GM18508 (cell line): ENCODE measurements around the gene ZNF346.
"Not testable (repeated sequence)": the region's sequence is repeated elsewhere in the genome, so short reads cannot be mapped to it uniquely, and the experiment has no call there.

Experiments used
- ATAC-seq: cut with Tn5 transposase; IDR thresholded peaks from one replicate; pipeline ENCODE4 v1.9.1; 2021; ENCODE audit warnings: moderate number of reproducible peaks; ENCODE audit not compliant: insufficient read depth, unreplicated experiment

The ZNF346 gene, protein sequence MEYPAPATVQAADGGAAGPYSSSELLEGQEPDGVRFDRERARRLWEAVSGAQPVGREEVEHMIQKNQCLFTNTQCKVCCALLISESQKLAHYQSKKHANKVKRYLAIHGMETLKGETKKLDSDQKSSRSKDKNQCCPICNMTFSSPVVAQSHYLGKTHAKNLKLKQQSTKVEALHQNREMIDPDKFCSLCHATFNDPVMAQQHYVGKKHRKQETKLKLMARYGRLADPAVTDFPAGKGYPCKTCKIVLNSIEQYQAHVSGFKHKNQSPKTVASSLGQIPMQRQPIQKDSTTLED

DNA sequence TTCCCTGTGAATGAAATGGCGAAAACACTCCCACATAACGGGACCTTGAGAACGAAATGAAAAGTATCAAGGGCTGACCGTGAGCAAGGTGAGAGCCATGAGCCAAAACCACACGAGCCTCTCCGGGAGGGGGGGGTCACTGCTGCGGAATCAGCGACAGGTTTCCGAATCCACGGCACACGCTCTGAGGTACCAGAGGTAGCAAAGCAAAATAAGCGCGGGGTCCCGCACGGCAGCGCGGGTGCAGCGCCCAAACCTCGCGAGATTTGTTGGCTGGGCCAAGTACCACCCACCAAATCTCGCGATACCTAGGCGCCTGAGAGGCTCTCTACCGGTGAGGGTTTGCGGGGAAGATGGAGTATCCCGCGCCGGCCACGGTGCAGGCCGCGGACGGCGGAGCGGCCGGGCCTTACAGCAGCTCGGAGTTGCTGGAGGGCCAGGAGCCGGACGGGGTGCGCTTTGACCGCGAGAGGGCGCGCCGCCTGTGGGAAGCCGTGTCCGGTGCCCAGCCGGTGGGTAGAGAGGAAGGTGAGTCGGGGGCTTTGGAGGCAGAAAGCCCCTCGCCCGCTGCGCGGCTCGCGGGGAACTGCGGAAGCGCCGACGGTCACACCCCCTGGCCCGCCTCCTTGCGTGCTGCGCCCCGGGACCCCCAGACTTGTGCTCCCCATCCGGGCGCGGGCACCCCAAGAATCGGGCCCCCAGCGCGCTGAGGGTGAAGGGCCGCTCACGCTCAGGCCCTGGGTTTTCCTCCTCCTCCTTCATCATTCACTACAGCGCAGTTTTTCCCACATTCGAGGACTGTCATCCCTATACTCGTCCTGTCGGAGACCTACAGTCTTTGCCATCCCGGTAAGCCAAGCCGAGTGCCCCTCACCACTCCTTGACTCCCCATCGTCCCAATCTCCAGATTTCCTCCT is at the start of gene ZNF346:
ZNF346 (plus strand) TSS at position 311 of the 917 bp plus-strand sequence; CDS start at position 354, 43 bp downstream.
- ATAC-seq, result peak; percentile 41

DNA sequence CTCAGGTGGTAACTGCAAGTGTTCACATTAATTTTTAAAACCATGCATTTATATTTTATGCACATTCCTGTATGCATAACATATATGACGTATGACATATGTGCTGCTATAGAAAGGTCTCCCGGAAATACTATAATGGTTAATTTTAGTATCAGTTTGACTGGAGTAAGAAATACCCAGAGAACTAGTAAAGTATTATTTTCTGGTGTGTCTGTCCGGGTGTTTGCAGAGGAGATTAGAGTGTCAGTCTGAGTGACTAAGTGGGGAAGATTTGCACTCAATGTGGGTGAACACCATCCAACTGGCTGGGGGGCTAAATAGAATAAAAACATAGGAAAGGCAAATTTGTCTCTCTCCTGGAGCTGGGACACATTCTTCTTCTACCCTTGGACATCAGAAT is 42.8 kb upstream of the ZNF346 start:
- no peak for ATAC-seq

DNA sequence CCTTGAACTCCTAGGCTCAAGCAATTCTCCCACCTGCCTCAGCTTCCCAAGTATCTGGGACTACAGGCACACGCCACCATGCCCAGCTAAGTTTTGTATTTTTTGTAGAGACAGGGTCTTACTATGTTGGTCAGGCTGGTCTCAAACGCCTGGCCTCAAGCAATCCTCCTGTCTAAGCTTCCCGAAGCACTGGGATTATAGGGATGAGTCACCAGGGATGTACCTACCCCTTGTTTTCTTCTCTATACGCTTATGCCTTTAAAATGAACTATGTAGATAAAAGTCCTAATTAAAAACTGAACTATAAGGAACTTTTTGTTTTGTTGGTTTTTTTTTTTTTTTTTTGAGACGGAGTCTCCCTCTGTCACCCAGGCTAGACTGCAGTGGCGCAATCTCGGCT is 41.7 kb upstream of the ZNF346 start:
- ATAC-seq, result no peak

DNA sequence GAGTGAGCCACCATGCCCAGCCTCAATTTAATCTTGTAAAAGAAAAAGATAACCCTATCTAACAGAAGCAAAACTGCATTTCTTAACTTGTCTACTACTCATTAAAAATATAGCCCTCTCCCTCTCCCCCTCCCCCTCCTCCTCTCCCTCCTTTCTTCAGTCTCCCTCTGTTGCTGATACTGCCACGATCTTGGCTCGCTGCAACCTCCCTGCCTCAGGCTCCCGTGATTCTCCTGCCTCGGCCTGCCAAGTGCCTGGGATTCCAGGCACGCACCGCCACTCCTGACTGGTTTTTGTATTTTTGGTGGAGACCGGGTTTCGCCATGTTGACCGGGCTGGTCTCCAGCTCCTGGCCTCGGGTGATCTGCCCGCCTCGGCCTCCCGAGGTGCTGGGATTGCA is 39.4 kb upstream of the ZNF346 start:
- ATAC-seq, result not testable (repeated sequence)

DNA sequence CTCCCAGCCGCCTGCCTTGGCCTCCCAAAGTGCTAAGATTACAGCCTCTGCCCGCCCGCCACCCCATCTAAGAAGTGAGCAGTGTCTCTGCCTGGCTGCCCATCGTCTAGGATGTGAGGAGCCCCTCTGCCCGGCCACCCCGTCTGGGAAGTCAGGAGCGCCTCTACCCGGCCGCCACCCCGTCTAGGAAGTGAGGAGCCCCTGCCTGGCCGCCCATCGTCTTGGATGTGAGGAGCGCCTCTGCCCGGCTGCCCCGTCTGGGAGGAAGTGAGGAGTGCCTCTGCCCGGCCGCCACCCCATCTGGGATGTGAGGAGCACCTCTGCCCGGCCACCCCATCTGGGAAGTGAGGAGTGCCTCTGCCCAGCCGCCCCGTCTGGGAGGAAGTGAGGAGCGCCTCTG is 38.9 kb upstream of the ZNF346 start:
- not testable (repeated sequence) for ATAC-seq

DNA sequence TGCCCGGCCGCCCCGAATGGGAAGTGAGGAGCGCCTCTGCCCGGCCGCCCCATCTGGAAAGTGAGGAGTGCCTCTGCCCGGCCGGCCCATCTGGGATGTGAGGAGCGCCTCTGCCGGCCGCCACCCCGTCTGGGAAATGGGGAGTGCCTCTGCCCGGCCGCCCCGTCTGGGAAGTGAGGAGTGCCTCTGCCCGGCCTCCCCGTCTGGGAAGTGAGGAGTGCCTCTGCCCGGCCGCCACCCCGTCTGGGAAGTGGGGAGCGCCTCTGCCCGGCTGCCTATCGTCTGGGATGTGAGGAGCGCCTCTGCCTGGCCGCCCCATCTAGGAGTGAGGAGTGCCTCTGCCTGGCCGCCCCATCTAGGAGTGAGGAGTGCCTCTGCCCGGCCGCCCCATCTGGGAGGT is 38.3 kb upstream of the ZNF346 start:
- ATAC-seq, result not testable (repeated sequence)

DNA sequence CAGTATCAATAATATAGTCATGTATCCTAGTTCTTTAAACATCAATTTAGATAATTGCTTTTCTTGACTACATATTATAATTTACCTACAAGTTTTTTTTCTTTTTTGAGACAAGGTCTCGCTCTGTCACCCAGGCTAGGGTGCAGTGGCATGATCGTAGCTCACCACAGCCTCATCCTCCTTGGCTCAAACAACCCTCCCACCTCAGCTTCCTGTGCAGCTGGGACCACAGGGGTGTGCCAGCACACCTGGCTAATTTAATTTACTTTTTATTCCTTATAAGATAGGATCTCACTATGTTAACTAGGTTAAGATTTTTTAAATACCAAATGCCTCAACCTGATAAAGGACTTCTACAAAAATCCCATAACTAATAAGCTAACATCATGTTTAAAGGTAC is 37.0 kb upstream of the ZNF346 start:
- ATAC-seq, result no peak

DNA sequence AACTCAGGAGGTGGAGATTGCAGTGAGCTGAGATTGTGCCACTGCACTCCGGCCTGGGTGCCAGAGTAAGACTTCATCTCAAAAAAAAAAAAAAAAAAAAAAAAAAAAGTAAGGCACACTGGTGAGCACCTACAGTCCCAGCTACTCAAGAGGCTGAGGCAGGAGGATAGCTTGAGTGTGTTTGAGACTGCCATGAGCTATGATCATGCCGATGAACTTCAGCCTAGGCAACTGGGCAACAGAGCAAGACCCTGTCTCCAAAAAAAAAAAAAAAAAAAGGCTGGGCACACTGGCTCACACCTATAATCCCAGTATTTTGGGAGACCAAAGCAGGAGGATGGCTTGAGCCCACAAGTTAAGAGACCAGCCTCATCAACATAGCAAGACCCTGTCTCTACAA is 36.2 kb upstream of the ZNF346 start:
- ATAC-seq, result no peak

DNA sequence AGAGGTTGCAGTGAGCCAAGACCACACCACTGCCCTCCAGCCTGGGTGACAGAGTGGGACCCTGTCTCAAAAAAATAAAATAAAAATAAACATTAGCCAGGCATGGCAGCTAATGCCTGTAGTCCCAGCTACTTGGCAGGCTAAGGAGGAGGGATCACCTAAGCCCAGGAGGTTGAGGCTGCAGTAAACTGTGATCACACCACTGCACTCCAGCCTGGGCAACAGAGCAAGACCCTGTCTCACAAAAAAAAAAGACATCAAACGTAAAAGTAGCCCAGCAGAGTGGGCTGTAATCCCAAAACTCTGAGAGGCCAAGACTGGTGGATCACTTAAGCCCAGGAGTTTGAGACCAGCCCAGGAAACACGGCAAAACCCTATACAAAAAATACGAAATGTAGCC is 34.9 kb upstream of the ZNF346 start:
- ATAC-seq, result no peak

DNA sequence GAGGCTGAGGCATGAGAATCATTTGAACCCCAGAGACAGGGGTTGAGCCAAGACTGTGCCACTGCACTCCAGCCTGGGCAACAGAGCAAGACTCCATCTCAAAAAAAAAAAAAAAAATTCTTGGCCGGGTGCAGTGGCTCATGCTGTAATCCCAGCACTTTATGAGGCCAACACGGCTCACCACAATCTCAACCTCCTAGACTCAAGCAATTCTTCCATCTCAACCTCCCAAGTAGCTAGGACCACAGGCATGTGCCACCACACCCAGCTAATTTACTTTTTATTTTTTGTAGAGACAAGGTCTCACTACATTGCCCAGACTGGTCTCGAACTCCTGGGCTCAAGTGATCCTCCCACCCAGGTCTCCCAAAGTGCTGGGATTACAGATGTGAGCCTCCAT is 29.4 kb upstream of the ZNF346 start:
- ATAC-seq, result not testable (repeated sequence)

DNA sequence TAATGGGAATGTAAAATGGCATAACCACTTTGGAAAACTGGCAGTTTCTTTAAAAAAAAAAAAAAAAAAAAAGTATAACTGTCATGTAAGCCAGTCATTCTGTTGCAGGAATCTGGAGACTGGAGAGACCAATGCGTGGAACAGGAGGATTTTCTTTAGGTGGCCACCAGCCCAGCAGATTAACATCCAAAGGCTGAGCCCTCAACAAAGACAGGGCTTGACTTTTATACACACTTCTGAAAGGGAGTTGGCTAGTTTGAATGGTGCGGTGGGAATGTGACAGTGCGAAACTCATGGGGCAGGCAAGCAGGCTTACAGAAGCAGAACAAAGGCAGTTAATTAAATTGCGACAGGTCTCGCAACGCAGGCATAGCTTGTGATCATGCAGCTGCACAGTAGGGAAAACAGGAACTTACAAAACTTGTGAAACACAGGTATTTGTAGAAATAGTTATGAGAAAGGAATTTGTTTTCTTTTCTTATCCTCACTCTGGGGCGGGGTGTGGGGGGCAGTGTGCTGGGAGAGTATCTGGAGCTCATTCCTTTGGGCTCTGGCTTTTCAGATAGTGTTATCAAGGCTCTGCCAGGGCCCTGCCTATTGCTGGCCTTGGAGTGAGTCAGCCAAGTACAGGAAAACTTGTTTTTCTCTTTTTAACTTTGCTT is 27.9 kb upstream of the ZNF346 start:
- no peak for ATAC-seq

DNA sequence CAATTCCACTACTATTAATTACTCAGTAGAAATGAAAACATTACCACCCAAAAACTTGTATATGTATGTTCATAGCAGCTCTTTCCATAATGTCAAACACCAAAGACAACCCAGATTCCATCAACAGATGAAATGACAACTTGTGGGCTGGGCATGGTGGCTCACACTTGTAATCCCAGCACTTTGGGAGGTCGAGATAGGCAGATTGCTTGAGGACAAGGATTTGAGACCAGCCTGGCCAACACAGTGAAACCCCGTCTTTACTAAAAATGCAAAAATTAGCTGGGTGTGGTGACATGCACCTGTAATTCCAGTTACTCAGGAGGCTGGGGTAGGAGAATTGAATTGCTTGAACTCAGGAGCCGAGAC is 27.4 kb upstream of the ZNF346 start:
- ATAC-seq, result no peak

DNA sequence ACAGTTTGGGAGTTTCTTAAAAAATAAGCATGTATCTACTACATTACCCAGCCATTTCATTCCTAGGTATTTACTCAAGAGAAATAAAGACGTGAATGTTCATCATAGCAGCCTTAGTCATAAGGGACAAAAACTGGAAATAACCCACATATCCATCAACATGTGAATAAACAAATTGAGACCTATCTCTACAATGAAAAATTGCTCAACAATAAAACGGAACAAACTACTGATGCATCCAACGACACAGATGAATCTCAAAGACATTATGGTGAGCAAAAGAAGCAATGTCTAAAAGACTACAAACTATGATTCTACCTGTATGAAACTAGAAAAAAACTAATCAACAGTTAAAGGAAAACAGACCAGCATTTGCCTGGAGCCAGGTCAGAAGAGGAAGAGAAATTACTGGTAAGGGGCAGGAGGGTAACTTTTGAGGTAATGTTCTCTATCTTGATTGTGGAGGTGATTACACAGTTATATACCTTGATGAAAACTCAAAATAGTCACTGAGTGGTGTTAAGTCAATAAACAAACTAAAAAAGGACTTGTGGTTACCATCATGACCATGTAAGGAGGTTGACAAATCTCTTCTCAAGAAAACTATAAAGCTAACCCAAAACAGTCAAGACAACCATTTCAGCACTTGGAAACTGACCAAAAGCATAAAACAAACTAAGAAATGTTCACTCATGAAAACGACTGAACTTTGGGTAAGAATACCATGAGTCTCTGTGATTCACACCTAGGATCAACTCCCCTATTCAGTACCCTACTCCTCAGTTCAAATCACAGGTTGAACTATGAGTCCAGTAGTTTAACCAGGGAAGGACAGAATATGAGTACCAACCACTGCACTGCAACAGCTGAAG is 26.4 kb upstream of the ZNF346 start:
- no peak for ATAC-seq

DNA sequence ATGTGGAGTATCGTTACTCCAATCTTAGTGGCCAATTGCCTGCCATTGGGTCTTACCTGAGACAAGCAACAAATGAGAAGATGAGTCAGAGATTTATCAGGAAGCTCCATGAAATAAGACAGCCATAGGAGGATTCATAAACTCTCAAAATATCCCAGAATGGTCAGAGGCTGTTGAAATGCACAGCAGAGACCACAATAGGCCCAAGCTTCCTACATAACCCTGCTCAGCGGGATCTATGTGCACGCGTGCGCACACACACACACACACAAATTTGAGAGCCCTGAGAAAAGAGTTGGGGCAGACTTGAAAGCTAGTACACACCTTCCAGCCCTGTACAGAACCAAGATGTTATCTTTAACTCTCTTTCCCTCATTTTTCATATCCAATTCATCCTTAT is 25.7 kb upstream of the ZNF346 start:
- no peak for ATAC-seq

DNA sequence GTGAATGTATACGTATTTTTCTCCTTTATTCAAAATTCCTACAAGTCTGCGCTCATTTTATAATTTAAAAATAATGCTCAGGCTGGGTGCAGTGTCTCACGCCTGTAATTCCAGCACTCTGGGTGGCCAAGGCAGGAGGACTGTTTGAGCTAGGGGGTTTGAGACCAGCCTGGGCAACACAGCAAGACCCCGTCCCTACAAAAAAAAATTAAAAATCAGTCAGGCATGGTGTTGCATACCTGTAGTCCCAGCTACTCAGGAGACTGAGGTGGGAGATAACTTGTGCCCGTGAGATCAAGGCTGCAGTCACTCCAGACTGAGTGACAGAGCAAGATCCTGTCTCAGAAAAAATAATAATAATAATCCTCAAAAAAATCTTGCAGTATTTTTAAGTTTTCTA is 23.7 kb upstream of the ZNF346 start:
- no peak for ATAC-seq

DNA sequence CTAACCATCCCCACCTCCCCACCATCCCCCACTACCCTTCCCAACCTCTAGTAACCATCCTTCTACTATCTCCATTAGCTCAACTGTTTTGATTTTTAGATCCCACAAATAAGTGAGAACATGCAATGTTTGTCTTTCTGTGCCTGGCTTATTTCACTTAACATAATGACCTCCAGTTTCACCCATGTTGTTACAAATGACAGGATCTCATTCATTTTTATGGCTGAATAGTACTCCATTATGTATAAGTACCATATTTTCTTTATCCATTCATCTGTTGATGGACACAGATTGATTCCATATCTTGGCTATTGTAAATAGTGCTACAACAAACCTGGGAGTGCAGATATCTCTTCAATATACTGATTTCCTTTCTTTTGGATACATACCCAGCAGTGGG is 23.0 kb upstream of the ZNF346 start:
- ATAC-seq, result not testable (repeated sequence)

DNA sequence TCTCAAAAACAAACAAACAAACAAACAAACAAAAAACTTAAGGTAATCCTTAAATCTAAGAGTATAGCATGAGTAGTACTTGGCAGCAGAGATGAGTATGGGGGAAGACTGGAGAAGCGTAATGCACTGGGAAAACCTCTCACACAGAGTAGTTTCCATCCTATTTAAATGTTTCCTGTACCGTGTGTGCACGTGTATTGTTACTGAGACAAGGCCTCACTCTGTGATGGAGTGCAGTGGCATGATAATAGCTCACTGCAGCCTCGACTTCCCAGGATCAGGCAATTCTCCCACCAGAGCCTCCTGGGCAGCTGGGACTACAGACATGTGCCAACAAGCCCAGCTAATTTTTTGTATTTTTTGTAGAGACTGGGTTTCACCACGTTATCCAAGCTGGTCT is 18.8 kb upstream of the ZNF346 start:
- no peak for ATAC-seq

DNA sequence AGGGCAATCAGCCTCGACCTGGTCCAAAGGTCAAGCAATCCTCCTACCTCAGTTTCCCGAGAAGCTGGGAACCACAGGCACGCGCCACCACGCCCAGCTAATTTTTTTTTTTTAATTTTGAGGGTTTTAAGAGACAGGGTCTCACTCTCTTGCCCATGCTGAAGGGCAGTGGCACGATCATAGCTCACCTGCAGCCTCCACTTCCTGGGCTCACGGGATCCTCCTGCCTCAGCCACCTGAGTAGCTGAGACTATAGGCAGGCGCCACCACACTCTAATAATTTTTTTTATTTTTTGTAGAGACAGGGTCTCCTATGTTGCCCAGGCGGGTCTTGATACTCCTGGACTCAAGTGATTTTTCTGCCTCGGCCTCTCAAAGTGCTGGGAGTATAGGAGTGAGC is 17.5 kb upstream of the ZNF346 start:
- ATAC-seq, result no peak

DNA sequence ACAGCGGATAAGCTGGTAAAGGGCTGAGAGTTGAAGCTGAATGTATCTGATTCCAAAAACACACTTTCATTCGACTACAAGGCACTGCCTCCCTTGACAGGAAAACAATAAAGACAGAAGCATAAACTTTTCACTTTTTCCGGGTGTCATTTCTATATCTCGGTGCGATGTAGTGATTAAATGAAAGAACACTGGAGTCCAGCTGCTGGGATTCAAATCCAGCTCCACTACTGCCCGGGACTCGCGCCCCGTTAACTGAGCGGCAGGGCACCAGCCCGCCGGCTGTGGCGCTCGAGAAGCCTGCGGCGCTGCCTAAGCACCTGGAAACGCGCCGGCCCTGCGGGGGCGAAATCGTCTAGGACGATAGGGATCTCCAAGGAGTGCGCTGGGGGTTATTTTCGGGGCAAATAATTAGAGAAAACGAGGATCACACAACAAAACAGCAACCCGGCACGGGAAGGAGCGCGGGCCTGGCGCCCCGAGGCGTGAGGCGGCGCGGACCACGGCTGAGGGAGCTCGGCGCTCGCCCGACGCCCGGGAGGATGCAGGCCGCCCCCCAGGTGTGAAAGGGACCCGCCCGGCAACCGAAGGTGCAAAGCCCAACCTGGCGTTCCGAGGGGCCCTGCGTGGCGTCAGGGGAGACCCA is 16.8 kb upstream of the ZNF346 start:
- peak; percentile 46 for ATAC-seq
